SW480 (cell line): ENCODE results near the gene GPR146.
"Not testable (repeated sequence)": the region's sequence is repeated elsewhere in the genome, so short reads cannot be mapped to it uniquely, and the experiment has no call there.

Experiments
- DNase-seq: peaks from one replicate; pipeline ENCODE4 v3.0.0-alpha.2; 2016; ENCODE audit warnings: low spot score

Gene GPR146

GRCh38 chr7:1058311-1058710 lies 14.0 kb downstream of the GPR146 start:
- DNase-seq: no peak

GRCh38 chr7:1058821-1059199 lies 14.5 kb downstream of the GPR146 start:
- no peak for DNase-seq

DNA sequence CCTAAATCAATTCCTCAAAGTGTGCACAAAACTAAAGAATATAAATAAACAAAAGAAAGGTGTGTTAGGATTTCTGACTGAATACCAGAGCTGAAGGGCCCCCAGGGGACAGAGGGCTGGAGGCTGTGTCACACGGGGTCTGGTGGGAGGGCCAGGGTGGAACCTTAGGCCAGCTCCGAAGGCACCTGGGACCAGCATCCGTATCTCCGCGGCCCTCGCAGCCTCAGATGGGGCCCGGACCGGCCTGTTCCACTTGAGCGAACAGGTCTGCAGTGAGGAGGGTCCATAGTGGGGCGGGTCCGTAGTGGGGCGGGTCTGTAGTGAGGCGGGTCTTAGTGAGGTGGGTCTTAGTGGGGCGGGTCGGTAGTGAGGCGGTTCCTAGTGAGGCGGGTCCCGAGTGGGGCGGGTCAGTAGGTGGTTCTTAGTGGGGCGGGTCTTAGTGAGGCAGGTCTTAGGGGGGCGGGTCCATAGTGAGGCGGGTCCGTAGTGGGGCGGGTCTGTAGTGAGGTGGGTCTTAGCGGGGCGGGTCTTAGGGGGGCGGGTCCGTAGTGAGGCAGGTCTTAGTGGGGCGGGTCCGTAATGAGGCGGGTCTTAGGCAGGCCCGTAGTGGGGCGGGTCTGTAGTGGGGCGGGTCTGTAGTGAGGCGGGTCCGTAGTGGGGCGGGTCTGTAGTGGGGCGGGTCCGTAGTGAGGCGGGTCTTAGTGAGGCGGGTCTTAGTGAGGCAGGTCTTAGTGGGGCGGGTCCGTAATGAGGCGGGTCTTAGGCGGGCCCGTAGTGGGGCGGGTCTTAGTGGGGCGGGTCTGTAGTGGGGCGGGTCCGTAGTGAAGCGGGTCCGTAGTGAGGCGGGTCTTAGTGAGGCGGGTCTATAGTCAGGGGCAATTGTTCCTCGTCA lies 15.1 kb downstream of the GPR146 start:
- no peak for DNase-seq

DNA sequence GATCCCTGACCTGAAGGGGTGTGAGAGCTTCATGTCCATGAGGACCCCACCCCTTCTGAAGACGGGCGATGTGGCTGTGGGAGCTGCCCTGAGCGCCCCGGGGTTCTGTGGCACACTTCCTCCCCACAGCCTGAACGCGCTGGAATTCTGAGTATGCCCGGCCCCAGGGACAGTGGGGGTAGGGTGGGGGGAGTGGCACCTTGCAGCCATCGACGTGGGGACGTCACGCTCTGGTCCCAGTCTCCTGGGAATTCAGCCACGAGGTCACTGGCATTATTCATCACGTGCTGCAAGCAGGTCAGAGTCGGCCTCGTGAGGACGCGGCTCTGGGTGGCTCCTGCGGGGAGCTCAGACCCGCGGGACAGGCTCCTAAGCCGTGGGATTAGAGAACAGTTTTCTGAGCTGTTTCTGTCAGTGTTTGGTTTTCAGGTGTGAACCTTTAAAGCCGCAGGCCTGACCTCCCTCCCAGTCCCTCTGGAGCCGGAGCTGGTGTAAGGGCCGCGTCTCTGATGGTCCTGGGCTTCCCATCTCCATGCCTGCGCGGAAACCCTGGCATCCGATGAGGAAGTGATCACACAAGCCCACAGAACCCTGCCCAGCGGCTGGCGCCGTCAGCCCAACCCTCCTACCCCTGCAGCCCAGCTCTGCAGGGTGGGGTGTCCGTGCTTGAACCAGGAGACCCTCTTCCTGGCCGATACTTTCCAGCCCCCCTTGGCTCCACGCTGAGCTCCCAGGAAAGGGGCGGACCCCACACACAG lies 16.1 kb downstream of the GPR146 start:
- no peak for DNase-seq

DNA sequence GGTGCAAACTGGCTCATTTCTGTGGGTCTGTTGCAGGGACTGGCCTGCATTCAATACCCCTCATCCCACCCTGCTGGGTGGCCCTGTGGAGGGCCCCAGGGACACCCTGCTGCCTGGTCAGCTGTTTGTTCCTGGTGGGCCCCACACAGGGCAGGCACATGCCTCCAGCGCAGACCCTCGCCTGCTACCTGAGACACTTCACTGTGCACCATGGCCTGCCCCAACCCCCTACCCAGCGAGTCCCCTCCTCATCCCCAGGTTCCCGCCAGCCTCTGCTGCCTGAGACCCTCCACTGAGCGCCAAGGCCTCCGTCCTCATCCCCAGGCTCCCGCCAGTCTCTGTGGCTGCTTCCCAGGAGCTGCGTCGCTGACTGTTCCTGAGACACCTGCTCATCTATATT lies 16.8 kb downstream of the GPR146 start:
- no peak for DNase-seq

DNA sequence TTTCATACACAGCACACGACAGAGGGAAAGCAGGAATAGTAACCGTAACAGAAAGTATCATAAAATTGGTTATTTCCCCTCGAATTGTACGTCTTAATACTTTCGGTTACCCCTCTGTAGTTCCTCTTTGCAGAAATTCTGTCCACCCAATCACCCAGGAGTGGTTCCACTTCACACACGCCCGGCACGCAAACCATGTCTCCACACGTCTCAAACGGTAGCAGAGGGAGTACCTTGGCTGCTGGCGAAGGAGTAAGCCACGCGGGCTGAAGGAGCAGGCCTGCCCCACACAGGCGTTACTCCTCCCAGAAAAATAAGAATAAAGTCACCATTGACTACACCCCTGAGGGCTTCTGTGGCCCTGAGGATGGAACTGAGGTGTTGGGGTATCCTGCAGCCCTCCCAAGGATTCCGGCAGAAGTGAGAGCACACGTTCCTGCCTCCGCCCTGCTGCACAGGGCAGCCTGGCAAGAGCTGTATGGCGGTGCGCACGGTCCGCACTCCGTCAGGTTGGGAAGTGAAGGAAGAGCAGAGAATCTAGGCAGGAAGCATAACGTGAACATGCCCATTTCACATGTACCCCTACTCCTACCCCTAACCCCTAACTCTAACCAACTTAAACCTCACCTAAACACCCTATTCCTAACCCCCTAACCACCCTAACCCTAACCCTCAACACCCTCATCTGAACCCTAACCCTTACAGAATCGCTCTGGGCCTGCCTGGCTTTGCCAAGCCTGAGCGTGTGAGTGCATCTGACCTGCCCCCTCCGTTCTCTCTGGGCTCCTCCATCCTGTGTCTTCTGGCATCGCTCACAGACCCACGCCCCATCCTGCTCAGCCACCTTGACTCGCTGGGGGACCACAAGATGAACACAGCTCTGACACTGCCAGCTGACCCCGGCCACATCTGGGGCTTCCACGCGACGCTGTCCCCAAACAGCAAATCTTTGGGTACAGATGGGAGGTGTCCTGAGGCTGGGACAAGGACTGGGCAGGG lies 18.2 kb downstream of the GPR146 start:
- no peak for DNase-seq

- DNase-seq: no peak
Measured at GRCh38 chr7:1063361-1063760, 19.0 kb downstream of the GPR146 start.

GRCh38 chr7:1064581-1064980 lies 20.2 kb downstream of the GPR146 start:
- DNase-seq: no peak

- DNase-seq: no peak
Measured at GRCh38 chr7:1065263-1065584, 20.9 kb downstream of the GPR146 start.

- DNase-seq: peak; percentile 75
Measured at GRCh38 chr7:1065585-1066241, 21.4 kb downstream of the GPR146 start.

- no peak for DNase-seq
Measured at GRCh38 chr7:1066242-1066588, 21.9 kb downstream of the GPR146 start.

DNA sequence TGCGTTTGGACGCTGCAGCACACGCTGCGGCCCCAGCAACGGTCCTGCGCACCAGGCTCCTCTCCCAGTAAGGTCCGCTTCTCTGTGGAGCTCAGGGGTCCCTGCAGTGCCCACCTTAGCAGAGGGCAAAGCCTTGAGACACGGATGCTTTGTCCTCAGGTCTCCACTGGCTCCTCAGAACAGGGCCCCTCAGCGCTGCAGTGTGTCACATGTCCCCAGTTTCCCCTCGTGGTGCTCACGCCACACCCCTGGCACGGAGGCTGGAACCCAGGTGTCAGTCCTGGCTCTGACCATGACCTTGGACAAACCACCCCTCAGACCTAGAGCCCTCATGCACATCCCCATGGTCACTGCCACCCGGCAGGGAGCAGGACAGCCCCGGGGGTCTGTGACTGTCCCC lies 23.7 kb downstream of the GPR146 start:
- no peak for DNase-seq

DNA sequence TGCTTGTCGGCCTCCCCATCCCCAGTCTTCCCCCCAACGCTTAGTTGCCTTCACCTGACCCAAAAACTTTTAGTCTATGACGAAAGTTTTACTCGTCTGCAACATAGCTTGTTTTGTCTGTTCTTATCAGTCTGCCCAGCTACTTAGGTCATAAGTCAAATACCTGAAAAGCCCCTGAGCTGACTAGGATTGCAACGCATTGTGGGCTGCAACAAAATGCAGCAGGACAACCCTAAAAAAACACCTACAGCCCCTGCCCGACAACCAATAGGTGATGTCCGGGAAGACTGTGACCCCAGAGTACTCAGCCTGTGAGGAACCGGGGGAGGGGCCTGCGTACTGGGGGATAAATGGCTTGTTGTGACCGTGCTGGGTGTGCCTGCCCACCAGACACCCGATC lies 24.3 kb downstream of the GPR146 start:
- DNase-seq: no peak

DNA sequence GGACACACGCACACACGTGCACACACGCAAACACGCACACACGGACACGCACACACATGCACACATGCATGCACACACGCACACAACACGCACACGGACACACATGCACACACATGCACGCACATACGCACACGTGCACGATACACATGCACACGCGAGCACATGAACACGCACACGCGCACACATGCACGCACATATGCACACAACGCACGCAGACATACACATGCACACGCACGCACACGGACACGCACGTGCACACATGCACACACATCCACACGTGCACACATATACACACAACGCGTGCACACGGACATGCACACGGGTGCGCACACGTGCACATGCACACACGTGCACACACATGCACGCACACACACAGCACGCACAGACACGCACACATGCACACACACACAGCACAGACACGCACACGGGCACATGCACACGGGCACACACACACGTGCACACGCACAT lies 26.2 kb downstream of the GPR146 start:
- DNase-seq: no peak

DNA sequence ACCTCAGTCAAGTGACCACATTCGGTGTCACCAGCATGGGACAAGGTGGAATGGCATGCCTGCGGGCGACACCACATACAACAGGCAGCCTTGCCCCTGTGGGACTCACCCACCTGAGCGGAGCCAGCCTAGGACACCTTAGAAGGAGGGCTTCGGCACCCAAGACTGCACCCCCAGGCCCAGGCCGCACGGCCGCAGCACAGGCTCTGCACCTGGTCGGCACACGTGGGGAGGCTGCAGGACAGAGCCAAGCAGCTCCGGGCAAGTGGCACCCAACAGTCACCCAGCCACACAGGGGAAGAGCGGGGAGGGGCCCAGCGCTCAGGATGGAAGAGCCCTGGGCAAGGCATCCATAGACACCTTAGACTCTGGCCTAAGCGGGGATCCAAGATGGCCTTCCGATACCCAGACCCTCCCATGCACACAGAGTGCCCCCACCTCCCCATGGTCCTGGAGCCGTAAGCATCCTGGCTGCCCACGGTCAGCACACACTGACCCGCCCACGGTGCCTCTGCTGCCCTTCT lies 27.4 kb downstream of the GPR146 start:
- DNase-seq: no peak

DNA sequence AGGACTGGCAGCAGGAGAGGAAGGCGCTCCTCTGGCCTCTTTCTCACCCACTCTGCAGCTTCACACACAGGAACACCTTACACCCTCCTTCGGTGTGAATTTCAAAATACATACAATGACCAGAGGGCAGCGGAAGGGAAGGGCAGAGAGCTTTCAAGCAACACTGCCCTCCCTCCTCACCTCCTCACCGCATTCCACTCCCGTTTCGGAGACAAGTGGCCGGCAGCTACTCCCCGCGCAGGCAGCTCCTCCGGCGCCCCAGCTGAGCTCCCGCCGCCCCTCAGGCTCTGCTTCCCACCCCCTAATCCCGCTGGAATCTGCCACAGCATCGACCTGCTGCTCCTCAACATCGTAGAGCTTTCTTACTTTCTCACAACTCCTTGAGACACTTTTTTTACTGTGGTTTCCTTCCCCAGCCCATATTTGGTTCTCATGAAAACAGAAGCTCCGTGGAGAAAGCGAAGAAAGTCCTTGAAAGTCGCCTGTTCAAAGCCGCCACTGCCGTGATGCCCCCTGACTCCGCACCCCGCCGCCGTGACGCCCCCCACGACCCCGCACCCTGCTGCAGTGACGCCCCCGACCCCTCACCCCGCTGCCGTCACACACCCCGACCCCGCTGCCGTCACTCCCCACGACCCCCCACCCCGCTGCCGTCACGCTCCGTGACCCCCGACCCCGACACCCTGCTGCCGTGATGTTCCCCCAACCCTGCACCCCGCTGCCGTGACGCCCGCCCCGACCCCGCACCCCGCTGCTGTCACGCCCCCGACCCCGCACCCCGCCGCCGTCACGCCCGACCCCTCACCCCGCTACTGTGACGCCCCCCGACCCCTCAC lies 29.0 kb downstream of the GPR146 start:
- DNase-seq: no peak

DNA sequence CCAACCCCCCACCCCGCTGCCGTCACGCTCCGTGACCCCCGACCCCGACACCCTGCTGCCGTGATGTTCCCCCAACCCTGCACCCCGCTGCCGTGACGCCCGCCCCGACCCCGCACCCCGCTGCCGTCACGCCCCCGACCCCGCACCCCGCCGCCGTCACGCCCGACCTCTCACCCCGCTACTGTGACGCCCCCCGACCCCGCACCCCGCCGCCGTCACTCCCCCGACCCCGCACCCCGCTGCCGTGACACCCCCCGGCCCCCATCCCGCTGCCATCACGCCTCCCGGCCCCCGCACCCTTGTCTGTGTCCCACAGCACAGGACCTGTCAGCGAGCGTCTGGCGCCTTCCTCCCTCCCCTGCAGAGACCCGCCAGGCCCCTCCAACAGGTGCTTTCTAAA lies 29.7 kb downstream of the GPR146 start:
- not testable (repeated sequence) for DNase-seq

- DNase-seq: no peak
Measured at GRCh38 chr7:1074593-1075431, 30.5 kb downstream of the GPR146 start.

DNA sequence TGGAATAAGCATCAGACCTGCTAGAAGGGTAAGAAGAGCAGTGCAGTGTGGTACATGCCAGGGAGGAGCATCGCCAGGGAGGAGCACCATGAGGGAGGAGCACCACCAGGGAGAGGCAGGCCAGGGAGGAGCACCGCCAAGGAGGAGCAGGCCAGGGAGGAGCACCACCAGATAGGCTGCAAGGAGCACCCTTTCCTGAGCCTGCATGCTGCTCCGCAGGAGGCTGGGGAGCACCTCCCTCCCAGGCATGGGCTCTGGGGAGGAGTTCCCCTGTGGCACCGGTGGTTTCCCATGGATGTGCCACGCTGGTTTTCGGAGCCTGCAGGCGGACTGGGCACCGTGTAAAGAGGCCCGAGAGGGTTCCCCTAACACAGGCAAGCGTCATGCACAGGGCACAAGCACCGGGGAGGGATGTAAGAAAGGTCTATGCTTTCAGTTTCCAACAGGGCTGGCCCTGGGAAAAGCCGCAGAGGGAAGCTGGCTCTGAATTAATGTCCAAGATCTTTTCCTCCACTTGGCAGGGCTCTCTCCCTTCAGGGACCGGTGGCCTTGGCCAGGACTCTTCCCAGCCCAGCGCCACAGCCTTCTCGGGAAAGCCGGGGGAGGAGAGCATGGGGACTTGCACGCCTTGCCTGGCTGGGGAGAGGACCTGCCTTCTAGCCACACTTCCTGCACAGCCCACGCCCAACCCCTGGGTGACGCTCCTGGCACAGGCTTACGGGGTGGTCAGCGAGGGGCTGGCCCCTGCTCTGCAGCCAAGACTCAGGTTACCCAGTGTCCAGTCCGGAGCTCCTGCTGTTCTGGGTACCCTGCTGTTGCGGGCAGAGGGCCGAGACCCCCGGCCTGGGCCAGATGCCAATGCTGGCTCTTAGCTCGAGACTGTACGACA lies 32.1 kb downstream of the GPR146 start:
- no peak for DNase-seq
